Suprapubic skin (tissue), 3 donors: ENCODE data around the gene SLC9A8.

Experiments used
- CTCF ChIP-seq, 2 donors: fragments of 200-600 bp in 1 of 2; fragments of 450-650 bp in 1 of 2; sonication (generic) in 1 of 2; IDR thresholded peaks; one replicate each; pipeline ENCODE4 v1.5.1; 2016 to 2019; ENCODE audit warnings: antibody characterized with exemption in 2 of 2, mild to moderate bottlenecking in 1 of 2, moderate library complexity in 1 of 2
- EP300 ChIP-seq: sonication (generic); formaldehyde crosslinking; IDR thresholded peaks from one replicate; pipeline ENCODE4 v1.6.1; 2017; ENCODE audit warnings: antibody characterized with exemption

GRCh38 chr20:49811825-49812506 is 662 bp upstream of the SLC9A8 start:
- TF ChIP-seq EP300: no peak
- TF ChIP-seq CTCF (IDR thresholded peaks at IDR 0.05): no peak
